Neuronal stem cell (in vitro differentiated cells): ENCODE data around the gene RAD9B.

Experiments used
- DNase-seq: peaks from one replicate; pipeline ENCODE4 v3.0.0-alpha.2; 2013; ENCODE audit warnings: low spot score
- H2AFZ ChIP-seq: one replicate; pipeline ENCODE4 v1.6.1; 2013; ENCODE audit warnings: mild to moderate bottlenecking, low read length, inconsistent platforms
- H2AK5ac ChIP-seq: 2 replicates; pipeline ENCODE4 v1.6.1; 2013; ENCODE audit warnings: low read depth, mild to moderate bottlenecking, inconsistent platforms, low read length, moderate library complexity, mixed read lengths
- H2BK120ac ChIP-seq: 2 replicates; pipeline ENCODE4 v1.6.1; 2013; ENCODE audit warnings: low read depth, mild to moderate bottlenecking, inconsistent platforms, low read length, moderate library complexity, mixed read lengths
- H2BK12ac ChIP-seq: one replicate; pipeline ENCODE4 v1.6.1; 2013; ENCODE audit warnings: low read length, inconsistent platforms
- H2BK15ac ChIP-seq: 2 replicates; pipeline ENCODE4 v1.6.1; 2013; ENCODE audit warnings: mild to moderate bottlenecking, low read length, inconsistent platforms, mixed read lengths
- H2BK5ac ChIP-seq: one replicate; pipeline ENCODE4 v1.6.1; 2013; ENCODE audit warnings: inconsistent platforms, mild to moderate bottlenecking, low read length, moderate library complexity
- H3K14ac ChIP-seq: one replicate; pipeline ENCODE4 v1.6.1; 2013; ENCODE audit warnings: low read length, inconsistent platforms
- H3K18ac ChIP-seq: 2 replicates; pipeline ENCODE4 v1.6.1; 2013; ENCODE audit warnings: low read length, inconsistent platforms
- H3K23ac ChIP-seq: 2 replicates; pipeline ENCODE4 v1.6.1; 2013; ENCODE audit warnings: low read depth, mild to moderate bottlenecking, mixed read lengths, low read length, inconsistent platforms; ENCODE audit not compliant: poor library complexity
- H3K27ac ChIP-seq: replicated peaks from 3 replicates; pipeline ENCODE4 v1.5.1; 2013; ENCODE audit warnings: low read length, inconsistent platforms
- H3K27me3 ChIP-seq, 3 experiments: 2 replicates each; pipeline ENCODE4 v1.6.1; 2013; ENCODE audit warnings: low read length in 3 of 3, mild to moderate bottlenecking in 2 of 3, inconsistent platforms in 1 of 3, low read depth in 1 of 3, mixed read lengths in 1 of 3, moderate library complexity in 1 of 3; ENCODE audit not compliant: control insufficient read depth in 3 of 3, insufficient read depth in 3 of 3
- H3K36me3 ChIP-seq, 2 donors: replicated peaks in 1 of 2; 2 replicates each; pipeline ENCODE4 v1.6.1; 2013; ENCODE audit warnings: low read length in 2 of 2; ENCODE audit not compliant: control insufficient read depth in 2 of 2, insufficient read depth in 2 of 2
- H3K4ac ChIP-seq: 2 replicates; pipeline ENCODE4 v1.6.1; 2013; ENCODE audit warnings: inconsistent platforms, mild to moderate bottlenecking, low read length, moderate library complexity
- H3K4me1 ChIP-seq, 2 donors: 1 replicate in 1 of 2; 2 replicates in 1 of 2; pipeline ENCODE4 v1.6.1; 2013; ENCODE audit warnings: low read length in 2 of 2, low read depth in 1 of 2; ENCODE audit not compliant: control insufficient read depth in 2 of 2, insufficient read depth in 1 of 2
- H3K4me2 ChIP-seq: one replicate; pipeline ENCODE4 v1.6.1; 2013; ENCODE audit warnings: mild to moderate bottlenecking, low read length, inconsistent platforms; ENCODE audit not compliant: insufficient read depth, poor library complexity, severe bottlenecking
- H3K4me3 ChIP-seq, 2 donors: 2 replicates each; pipeline ENCODE4 v1.5.1; 2013; ENCODE audit warnings: low read length in 2 of 2, mild to moderate bottlenecking in 2 of 2, inconsistent platforms in 1 of 2, moderate library complexity in 1 of 2
- H3K79me1 ChIP-seq: one replicate; pipeline ENCODE4 v1.6.1; 2013; ENCODE audit warnings: low read depth, mild to moderate bottlenecking, inconsistent platforms, low read length, moderate library complexity
- H3K9ac ChIP-seq: one replicate; pipeline ENCODE4 v1.6.1; 2013; ENCODE audit warnings: mild to moderate bottlenecking, low read depth, low read length, inconsistent platforms; ENCODE audit not compliant: poor library complexity
- H3K9me3 ChIP-seq, 2 donors: replicated peaks in 1 of 2; 2 replicates each; pipeline versions ENCODE3 to v1.6.1; 2013; ENCODE audit warnings: low read length in 2 of 2, mild to moderate bottlenecking in 2 of 2, inconsistent platforms in 1 of 2, low read depth in 1 of 2, mixed read lengths in 1 of 2, moderate library complexity in 1 of 2; ENCODE audit not compliant: control insufficient read depth in 2 of 2, insufficient read depth in 1 of 2
- H4K8ac ChIP-seq: one replicate; pipeline ENCODE4 v1.6.1; 2013; ENCODE audit warnings: low read depth, mild to moderate bottlenecking, inconsistent platforms, low read length, moderate library complexity
- H4K91ac ChIP-seq: one replicate; pipeline ENCODE4 v1.6.1; 2013; ENCODE audit warnings: low read length, low read depth, mild to moderate bottlenecking, inconsistent platforms; ENCODE audit not compliant: poor library complexity
- WGBS, 2 donors: extraction: QIAGEN DNeasy Blood & Tissue Kit; methylation state at CpG; one replicate each; pipeline ENCODE4 v1.1.7; 2013; ENCODE audit warnings: missing lambda C conversion rate in 2 of 2, mixed read lengths in 1 of 2; ENCODE audit not compliant: insufficient read length in 2 of 2, insufficient replicate concordance in 1 of 2; ENCODE audit errors: extremely low coverage in 2 of 2; 5-methylcytosine and 5-hydroxymethylcytosine counted together

RAD9B gene

DNA sequence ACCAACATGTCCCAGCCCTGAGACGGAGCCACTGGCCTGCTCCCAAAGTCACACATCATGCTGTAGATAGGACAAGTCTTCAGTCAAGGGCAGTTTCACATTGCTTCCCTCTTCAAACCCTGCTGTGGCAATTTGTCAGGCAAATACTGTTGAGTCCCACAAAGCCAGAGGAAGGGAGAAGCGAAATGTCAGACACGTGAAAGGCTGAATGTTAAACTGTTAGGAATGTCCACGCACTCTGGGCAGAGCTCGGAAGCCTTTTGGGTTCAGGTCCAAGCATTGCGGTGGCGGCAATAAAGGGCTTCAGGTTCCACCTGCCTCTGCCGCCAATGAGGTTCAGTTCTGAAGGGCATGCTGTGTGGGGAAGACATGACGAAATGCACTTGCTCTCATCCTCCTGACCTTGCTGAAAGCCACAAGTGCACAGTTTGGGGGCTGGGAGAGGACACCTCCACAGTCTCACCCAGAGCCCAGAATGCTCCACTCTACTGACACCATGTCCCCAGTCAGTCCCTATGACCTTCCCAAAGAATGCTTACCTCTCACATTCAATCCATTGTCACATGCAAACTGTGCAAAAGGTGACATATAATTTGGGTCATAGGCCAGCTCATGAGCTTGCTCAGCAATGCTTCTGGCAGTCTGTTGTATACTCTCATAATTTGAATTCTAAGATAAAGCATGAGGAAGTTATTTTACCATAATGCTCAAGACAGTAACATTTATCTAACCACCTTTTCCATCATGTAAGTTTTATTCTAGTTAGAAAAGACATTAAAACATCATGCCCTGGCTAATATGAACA is 35.7 kb downstream of the RAD9B start:
- Histone ChIP-seq H3K4me1 (no peaks in the 10 kb centered on the region), H3K4ac (no peak overlapping the region), H3K27ac (no peak overlapping the region), H4K8ac (no peak overlapping the region), H3K18ac (no peak overlapping the region), H2BK5ac (no peak overlapping the region), H3K4me2 (no peak overlapping the region), H3K23ac (no peak overlapping the region), H2AFZ (no peak overlapping the region), H2BK120ac (no peak overlapping the region), H2AK5ac (no peak overlapping the region), H3K27me3 (no peaks in the 10 kb centered on the region), H3K79me1 (no peaks in the 10 kb centered on the region), H3K9me3 (no peaks in the 10 kb centered on the region), H3K14ac (no peak overlapping the region), H4K91ac (no peak overlapping the region), H3K4me3 (no peak overlapping the region), H2BK15ac (no peak overlapping the region), H2BK12ac (no peak overlapping the region), H3K9ac (peak overlapping the region; percentile 50), H3K36me3 (peaks cover 9 to 56% of the 10 kb centered on the region in 2 donors)
- DNase-seq: no peak
- no CpG with 5 or more reads among the region's 9 CpGs for WGBS, 2 donors

DNA sequence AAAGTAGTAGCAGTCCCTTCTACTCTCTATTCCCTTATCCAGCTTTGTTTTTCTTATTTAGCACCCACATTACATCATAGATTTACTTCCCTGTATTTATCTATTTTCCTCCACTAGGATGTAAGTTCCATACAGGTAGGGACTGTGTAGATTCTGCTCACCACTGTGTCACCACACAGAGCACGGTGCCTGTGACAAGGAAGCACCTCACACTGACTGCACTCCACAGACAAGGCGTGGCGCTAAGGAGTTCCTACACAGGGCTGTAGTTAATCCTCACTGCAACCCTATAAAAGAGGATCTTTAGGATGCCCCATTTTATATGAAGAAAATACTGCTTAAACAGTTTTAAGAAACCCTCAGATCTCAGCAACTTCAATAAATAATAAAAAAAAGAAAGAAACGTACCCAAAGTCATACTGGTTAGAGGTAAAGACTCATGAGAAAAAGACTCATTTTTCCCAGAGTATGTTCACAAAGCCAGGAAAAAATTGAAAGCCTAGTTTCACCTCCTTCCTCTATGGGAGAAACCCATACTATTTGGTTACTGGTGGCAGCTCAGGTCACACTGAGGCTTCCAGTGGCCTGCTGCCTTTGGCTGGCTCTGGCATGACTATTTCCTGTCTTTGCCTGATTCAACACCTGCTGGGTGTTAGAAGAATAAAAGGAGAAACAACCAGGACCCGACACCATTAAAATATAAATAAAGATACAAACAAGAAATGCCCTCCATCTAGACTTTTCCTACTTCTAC is 36.9 kb downstream of the RAD9B start:
- H3K4me2 ChIP-seq: no peak overlapping the region
- no peak overlapping the region for H4K8ac ChIP-seq
- no peak overlapping the region for H3K18ac ChIP-seq
- no peaks in the 10 kb centered on the region for H3K79me1 ChIP-seq
- H3K23ac ChIP-seq: no peak overlapping the region
- no peak overlapping the region for H2AFZ ChIP-seq
- no peak overlapping the region for H3K27ac ChIP-seq
- H3K36me3 ChIP-seq: peaks cover 9 to 54% of the 10 kb centered on the region in 2 donors
- no peak overlapping the region for H2BK12ac ChIP-seq
- no peak overlapping the region for H3K14ac ChIP-seq
- no peak overlapping the region for H4K91ac ChIP-seq
- WGBS, 2 donors: no CpG with 5 or more reads among the region's 5 CpGs
- no peak for DNase-seq
- H3K27me3 ChIP-seq: no peaks in the 10 kb centered on the region
- H2BK5ac ChIP-seq: no peak overlapping the region
- H3K4me1 ChIP-seq: no peaks in the 10 kb centered on the region
- H3K4ac ChIP-seq: no peak overlapping the region
- H2AK5ac ChIP-seq: no peak overlapping the region
- no peak overlapping the region for H2BK120ac ChIP-seq
- no peak overlapping the region for H3K9ac ChIP-seq
- H3K9me3 ChIP-seq: no peaks in the 10 kb centered on the region
- H2BK15ac ChIP-seq: no peak overlapping the region
- no peak overlapping the region for H3K4me3 ChIP-seq

DNA sequence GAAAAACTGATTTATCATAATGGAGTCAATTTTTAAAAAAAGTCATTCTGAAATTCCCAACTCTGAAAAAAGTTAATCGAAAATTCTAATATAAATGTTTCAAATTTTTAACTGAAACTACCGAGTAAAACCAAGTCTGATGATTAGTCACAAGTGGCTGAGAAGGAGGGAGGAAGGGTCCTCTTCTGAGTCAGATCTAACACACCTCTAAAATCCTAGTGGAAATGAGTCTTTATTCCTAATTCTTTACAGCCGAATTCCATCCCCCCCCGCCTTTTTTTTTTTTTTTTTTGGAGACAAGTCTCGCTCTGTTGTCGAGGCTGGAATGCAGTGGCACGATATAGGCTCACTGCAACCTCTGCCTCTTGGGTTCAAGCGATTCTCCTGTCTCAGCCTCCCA is 37.9 kb downstream of the RAD9B start:
- Histone ChIP-seq H2BK12ac (no peak overlapping the region), H2BK120ac (no peak overlapping the region), H2AFZ (no peak overlapping the region), H2AK5ac (no peak overlapping the region), H4K8ac (no peak overlapping the region), H4K91ac (no peak overlapping the region), H2BK15ac (no peak overlapping the region), H3K4me2 (no peak overlapping the region), H3K79me1 (no peaks in the 10 kb centered on the region), H3K27me3 (no peaks in the 10 kb centered on the region), H3K9ac (no peak overlapping the region), H3K4me3 (no peak overlapping the region), H3K27ac (no peak overlapping the region), H3K18ac (no peak overlapping the region), H2BK5ac (no peak overlapping the region), H3K14ac (no peak overlapping the region), H3K4me1 (no peaks in the 10 kb centered on the region), H3K4ac (no peak overlapping the region), H3K23ac (no peak overlapping the region), H3K36me3 (peaks cover 9 to 53% of the 10 kb centered on the region in 2 donors), H3K9me3 (no peaks in the 10 kb centered on the region)
- no CpG with 5 or more reads among the region's 8 CpGs for WGBS, 2 donors
- no peak for DNase-seq

DNA sequence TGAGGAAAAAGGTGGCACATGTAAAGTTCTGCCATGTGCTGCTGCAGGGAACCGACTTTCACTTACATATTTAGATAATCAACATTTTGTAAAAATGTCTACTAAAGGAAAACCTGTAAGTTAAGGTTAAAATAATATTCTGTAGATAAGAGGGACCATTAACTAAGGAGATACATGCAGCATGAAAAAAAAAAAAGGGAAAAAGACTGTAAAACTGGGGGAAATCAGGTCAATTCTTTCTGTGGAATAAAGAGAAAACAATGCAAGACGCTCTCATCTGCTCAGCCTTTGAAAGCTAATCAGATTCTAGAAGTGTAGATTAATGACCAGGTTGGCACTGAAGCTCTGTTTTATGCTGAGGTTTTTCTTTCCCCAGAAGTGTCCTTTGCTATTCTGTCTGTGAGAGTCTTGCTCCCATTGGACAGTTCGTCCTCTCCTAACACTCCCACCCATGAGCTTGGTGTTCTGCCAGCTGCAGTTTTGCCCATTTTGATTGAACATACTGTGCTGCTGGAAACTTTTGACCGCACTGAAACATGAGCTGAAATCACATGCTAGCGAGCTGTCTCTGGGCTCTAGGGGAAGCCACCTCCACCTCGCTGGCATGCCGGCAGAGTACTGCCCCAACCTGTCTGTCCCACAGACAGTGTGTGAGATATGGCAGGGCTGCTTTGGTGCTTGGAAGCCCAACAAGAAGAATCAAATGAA is 41.3 kb downstream of the RAD9B start:
- no peak overlapping the region for H2BK12ac ChIP-seq
- no peak overlapping the region for H4K8ac ChIP-seq
- no peak overlapping the region for H2BK5ac ChIP-seq
- H2AK5ac ChIP-seq: no peak overlapping the region
- H3K9ac ChIP-seq: no peak overlapping the region
- no peaks in the 10 kb centered on the region for H3K27me3 ChIP-seq
- peaks cover 2 to 34% of the 10 kb centered on the region in 2 donors for H3K36me3 ChIP-seq
- H3K4ac ChIP-seq: no peak overlapping the region
- no peak overlapping the region for H2BK120ac ChIP-seq
- no peak overlapping the region for H2BK15ac ChIP-seq
- no peak overlapping the region for H3K4me3 ChIP-seq
- WGBS, 2 donors: no CpG with 5 or more reads among the region's 7 CpGs
- H3K14ac ChIP-seq: no peak overlapping the region
- no peak overlapping the region for H2AFZ ChIP-seq
- H3K18ac ChIP-seq: no peak overlapping the region
- DNase-seq: no peak
- H3K23ac ChIP-seq: no peak overlapping the region
- H3K4me1 ChIP-seq: no peaks in the 10 kb centered on the region
- H4K91ac ChIP-seq: no peak overlapping the region
- H3K27ac ChIP-seq: no peak overlapping the region
- no peaks in the 10 kb centered on the region for H3K79me1 ChIP-seq
- no peaks in the 10 kb centered on the region for H3K9me3 ChIP-seq
- H3K4me2 ChIP-seq: no peak overlapping the region
